Measurements from ENCODE around the gene FSTL4. TPM values are rescaled to one million over a fixed set of nuclear protein-coding genes. Genes with fewer than 3 reads are reported as not detected.

The FSTL4 gene
- total and polyA plus RNA-seq, 4 donors: 0.02 to 0.18 TPM; not detected in 2

DNA sequence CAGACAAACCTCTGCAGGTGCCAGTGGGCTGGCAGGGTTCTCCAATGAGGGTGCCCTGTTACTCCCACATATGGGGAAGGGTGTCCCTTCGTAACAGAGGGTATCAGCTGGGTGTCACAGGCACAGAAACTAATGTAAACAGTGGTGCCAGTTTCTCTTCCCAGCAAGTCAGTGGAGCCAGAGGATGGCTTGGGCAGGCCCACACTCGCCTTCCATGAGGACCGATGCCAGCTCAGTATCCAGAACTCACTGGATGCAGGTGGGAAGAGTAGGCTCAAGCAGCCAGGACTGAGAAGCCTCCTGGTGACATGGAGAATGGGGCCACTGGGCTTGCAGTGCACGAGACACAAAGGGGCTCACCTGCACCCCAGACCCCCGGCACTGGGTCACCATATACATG lies 30.4 kb downstream of the FSTL4 start:
- no peaks in the 10 kb centered on the region for H3K9me3 ChIP-seq (ENCODE audit: control insufficient read depth in 4 of 4, low read length in 3 of 4)
- no peak for DNase-seq (ENCODE audit: low spot score)
- no peak overlapping the region for H3K4me3 ChIP-seq (ENCODE audit: low read depth in 1 of 3, low read length in 3 of 3)
- H3K27ac ChIP-seq (ENCODE audit: low read depth in 1 of 2, low read length in 2 of 2): no peak overlapping the region
- no peaks in the 10 kb centered on the region for H3K4me1 ChIP-seq (ENCODE audit: control insufficient read depth in 4 of 4, insufficient read depth in 4 of 4, low read length in 3 of 4)
- 78% methylated on average over 5 of the region's 5 CpGs for WGBS
- TF ChIP-seq EGR1 (IDR thresholded peaks at IDR 0.05; ENCODE audit: low read depth in 2 of 2) (no peak), YY1 (IDR thresholded peaks at IDR 0.05) (no peak), CTCF (IDR thresholded peaks at IDR 0.05; ENCODE audit: low read depth, low read length, missing input control) (no peak), RXRA (IDR thresholded peaks at IDR 0.05) (no peak), NR2F2 (IDR thresholded peaks at IDR 0.05) (no peak), GABPA (IDR thresholded peaks at IDR 0.05 in 1 of 2, conservative IDR thresholded peaks at IDR 0.05 in 1 of 2) (no peak), TAF1 (conservative IDR thresholded peaks at IDR 0.05) (no peak), SP1 (IDR thresholded peaks at IDR 0.05) (no peak), REST (IDR thresholded peaks at IDR 0.05) (no peak), HNF4A (conservative IDR thresholded peaks at IDR 0.05) (no peak), RAD21 (IDR thresholded peaks at IDR 0.05) (no peak)
- TF ChIP-seq, protein P1, sequence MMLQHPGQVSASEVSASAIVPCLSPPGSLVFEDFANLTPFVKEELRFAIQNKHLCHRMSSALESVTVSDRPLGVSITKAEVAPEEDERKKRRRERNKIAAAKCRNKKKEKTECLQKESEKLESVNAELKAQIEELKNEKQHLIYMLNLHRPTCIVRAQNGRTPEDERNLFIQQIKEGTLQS (IDR thresholded peaks at IDR 0.05): no peak
- TF ChIP-seq, protein P2, sequence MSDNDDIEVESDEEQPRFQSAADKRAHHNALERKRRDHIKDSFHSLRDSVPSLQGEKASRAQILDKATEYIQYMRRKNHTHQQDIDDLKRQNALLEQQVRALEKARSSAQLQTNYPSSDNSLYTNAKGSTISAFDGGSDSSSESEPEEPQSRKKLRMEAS (IDR thresholded peaks at IDR 0.05): no peak
- no peaks in the 10 kb centered on the region for H3K27me3 ChIP-seq (ENCODE audit: control insufficient read depth in 4 of 4, insufficient read depth in 4 of 4, low read length in 3 of 4)
- H3K36me3 ChIP-seq (ENCODE audit: control insufficient read depth in 4 of 4, insufficient read depth in 3 of 4, low read depth in 1 of 4, low read length in 3 of 4): no peaks in the 10 kb centered on the region
- no peak overlapping the region for H3K9ac ChIP-seq (ENCODE audit: low read depth in 1 of 2, low read length in 2 of 2)

GRCh38 chr5:133581348-133581747 lies 31.0 kb downstream of the FSTL4 start:
- Histone ChIP-seq H3K9me3 (ENCODE audit: control insufficient read depth in 4 of 4, low read length in 3 of 4) (no peaks in the 10 kb centered on the region), H3K4me3 (ENCODE audit: low read depth in 1 of 3, low read length in 3 of 3) (no peak overlapping the region), H3K27me3 (ENCODE audit: control insufficient read depth in 4 of 4, insufficient read depth in 4 of 4, low read length in 3 of 4) (no peaks in the 10 kb centered on the region), H3K4me1 (ENCODE audit: control insufficient read depth in 4 of 4, insufficient read depth in 4 of 4, low read length in 3 of 4) (no peaks in the 10 kb centered on the region), H3K36me3 (ENCODE audit: control insufficient read depth in 4 of 4, insufficient read depth in 3 of 4, low read depth in 1 of 4, low read length in 3 of 4) (no peaks in the 10 kb centered on the region), H3K9ac (ENCODE audit: low read depth in 1 of 2, low read length in 2 of 2) (no peak overlapping the region), H3K27ac (ENCODE audit: low read depth in 1 of 2, low read length in 2 of 2) (no peak overlapping the region)
- WGBS: 68% methylated on average over 5 of the region's 5 CpGs
- DNase-seq (ENCODE audit: low spot score): no peak
- no peak for TF ChIP-seq RAD21 (IDR thresholded peaks at IDR 0.05)
- no peak for TF ChIP-seq REST (IDR thresholded peaks at IDR 0.05)
- TF ChIP-seq, protein P1 (IDR thresholded peaks at IDR 0.05): no peak
- no peak for TF ChIP-seq FOXA2 (IDR thresholded peaks at IDR 0.05)

All from liver (tissue), 9 donors.